NCI-H446 (cell line): Measurements from ENCODE around the gene E2F4.

Source experiments
- DNase-seq, 2 experiments: peaks; one replicate each; lab custom pipeline; 2025; lab: John Stamatoyannopoulos, UW

The E2F4 gene

DNA sequence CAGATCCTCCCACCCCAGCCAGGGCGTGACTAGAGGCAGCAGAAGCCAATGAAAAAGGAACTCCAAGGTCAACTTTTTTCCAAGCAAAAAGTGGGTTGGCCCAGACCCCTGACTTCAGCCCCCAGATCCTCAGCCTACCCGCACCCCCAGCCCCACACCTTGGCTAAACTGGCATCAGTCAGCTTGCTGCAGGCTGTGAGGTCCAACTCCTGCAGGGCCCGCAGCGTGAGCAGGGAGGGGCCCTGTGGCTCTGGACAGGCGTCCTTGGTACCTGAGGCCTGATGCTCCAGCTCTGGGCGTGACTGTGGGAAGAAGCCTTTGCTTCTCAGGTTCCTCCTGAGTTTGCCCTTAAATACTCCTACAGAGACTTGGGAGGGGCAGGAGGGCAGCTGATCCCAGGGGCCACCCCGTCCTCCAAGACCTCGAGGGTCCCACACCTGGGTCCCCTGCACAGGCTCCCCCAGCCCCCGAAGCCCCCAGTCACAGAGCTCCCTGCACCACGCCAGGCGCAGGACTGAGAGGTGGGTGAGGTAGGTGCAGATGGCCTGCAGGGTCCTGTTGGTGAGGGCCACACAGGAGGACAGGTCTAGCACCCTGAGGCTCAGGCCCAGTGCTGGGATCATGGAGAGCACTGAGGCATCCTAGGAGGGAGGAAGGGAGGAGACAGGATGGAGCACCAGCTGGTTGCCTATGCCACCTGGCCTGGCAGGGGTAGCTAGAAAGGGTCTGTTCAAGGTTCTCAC lies 16.4 kb downstream of the E2F4 start:
- no peak for DNase-seq

DNA sequence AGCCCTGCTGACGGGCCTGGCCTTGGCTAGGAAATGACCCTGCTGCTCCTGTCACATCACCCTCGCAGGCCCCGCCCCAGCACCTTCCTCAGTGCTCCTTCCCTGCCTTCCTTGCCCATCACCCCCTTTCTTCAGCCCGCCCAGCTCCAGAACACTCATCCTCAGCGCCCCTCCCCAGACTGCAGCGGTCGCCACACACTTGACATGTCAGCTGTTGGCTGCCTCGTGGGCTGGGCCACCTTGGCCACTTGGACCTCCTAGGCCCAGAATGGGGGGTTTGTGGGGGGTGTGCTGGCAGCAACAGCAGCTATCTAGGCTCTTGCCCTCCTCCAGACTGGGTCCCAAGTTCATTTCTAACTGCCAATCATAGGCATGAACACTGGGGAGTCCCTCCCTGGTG lies 17.6 kb downstream of the E2F4 start:
- no peak for DNase-seq

DNA sequence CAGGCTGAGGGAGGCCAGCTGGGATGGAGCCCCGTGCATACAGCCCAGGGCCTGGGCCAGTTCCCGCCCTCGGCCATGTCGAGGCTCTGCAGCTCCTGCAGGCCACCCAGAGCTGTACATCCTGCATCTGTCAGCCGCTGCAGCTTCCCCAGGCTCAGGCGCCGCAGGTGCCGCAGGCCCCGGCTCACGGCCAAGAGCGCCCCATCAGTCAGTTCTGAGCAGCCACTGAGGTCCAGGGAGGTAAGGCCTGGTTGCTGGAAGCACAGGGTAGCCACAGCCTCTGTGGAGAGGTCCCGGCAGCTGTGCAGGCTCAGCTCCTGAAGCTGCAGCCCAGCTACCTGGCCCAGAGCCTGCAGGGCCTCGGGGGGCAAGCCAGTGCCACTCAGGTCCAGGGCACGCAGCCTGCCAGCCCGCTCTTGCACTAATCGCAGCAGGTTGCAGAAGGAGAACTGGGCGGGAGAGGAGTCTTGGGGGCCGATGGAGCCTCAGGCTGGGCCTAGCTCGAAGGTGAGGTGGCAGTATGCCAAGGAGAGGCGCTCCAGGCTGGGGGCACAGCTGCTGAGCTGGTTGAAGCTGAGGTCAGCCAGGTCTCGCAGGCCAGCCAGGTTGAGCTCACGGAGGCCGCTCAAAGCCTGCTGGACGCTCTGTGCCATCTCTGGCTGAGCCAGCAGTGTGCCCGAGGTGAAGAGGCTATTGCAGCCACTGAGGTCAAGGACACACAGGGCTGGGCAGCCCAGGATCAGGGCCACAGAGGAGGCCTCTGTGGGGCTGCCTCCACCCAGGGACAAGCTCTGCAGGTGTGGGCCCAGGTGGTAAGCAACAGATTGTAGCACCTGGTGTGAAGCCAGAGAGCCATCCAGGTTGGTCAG lies 18.3 kb downstream of the E2F4 start:
- DNase-seq, result no peak

DNA sequence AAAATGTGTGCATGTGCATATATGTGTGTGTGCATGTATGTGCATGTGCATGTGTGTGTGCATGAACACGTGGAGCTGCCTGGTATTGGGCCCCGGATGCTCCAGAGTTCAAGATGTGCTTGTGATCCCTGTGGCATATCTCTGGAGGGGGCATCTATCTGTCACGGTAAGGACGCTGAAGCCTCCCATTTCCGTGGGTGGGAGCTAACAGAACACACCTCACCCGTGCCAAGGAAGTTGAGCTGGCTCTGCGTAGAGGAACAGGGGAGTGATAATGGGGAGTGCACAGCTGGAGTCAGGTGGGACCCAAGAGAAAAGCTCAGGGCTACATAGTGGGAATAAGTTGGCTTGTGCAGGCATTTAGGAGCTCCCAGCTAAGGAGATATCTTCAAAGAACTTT lies 19.7 kb downstream of the E2F4 start:
- no peak for DNase-seq

DNA sequence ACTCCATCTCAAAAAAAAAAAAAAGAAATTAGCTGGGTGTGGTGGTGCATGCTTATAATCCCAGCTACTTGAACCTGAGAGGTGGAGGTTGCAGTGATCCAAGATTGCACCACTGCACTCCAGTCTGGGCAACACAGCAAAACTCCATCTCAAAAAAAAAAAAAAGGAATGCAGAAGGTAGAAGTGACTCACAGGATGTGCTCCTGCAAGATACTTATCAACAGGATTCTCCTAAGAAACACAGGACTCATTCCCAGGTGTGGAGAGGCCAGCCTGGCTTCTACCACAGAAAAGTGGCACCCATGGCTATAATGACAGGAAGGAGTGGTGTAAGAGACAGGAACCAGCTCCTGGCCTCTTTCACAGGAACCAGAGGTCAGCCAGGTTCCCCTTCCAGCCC lies 20.8 kb downstream of the E2F4 start:
- DNase-seq, result no peak

DNA sequence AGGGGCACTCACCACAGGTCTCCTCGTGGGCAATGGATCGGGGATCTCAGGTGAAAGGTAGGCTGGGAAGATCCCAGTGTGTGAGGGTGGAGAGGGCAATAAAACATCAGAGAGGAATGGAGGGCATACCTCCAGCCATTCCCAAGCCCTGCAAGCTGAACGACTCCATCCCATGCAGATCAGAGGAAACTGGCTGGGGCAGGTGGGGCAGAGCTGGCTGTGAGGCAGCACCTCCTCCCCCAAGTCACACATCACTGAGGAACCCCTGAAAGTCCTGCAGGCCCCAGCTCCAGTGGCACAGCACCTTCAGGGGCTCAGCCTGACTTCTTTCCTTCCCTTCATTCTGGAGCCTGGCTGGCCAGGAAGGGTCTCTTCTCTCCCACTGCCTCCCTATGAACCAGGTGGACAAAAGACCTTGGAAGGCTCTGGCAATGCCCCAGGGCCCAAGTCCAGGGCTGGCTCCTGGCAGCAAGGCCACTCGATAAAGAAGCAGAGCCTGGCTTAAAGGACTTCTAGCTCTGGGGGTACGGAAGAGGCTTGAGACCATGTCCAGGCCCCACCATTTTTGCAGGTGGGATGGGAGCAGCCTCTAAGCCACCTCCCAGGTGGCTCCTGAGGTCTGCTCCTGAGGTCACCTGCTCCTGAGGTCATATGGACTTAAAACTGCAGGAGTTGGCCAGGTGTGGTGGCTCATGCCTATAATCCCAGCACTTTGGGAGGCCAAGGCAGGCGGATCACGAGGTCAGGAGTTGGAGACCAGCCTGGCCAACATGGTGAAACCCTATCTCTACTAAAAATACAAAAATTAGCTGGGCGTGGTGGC lies 21.5 kb downstream of the E2F4 start:
- DNase-seq, result no peak

DNA sequence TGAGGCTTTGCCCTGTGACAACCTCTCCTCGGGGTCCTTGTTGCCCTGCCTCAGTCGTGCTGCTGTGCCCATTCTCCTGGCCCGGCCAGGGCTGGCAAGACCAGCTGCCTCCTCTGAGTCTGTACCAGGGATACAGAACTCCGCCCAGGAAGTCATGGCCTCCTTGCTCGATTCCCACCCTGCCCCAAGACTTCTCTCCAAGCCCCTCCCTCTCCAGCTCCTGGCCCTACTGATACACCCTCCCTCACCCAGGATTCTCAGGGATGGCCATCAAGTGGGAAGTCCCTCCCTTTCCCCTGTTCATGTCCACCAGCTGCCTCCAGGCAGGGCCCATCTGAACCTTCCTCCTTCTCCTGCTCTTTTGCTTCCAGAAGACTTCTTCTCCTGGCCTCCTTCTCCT lies 23.8 kb downstream of the E2F4 start:
- DNase-seq, result no peak

DNA sequence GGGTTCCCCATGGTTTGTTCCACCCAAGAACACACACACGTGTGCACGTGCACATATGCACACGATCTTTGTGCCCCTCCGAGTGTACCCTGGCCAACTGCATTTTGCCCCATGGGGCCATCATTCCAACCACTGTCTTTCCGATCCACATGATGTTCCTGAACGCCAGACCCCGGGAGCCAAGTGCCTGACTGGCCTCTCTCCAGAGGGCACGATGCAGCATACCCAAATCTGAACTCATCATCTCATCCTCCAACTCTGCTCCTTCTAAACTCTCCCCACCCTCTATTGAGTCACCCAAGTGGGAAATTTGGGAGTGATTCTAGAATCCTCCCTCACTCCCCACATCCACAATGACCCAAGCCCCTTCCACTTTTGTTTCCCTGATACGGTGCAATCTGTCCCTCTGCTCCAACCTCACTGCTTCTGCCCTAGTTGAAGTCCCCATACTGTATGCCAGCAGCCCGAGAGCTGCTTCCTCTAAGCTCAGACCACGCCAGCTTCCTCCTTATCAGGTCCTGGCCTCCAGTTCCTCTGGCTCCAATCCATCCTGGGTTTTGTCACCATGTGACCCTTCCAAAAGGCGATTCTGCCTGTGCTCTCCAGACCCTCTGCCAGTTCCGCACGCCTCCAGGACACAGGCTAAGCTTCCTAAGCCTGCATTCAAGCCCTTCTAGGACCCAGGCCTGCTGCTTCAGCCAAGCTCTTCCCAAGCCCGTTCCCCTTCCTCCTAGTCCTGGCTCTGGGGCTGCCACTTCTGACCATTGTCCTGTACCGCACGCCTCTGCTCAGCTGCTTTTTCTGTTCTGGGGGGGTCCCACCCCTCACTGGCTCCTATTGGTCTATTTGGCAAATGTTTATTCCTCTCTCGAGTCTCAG lies 24.9 kb downstream of the E2F4 start:
- DNase-seq, result no peak

DNA sequence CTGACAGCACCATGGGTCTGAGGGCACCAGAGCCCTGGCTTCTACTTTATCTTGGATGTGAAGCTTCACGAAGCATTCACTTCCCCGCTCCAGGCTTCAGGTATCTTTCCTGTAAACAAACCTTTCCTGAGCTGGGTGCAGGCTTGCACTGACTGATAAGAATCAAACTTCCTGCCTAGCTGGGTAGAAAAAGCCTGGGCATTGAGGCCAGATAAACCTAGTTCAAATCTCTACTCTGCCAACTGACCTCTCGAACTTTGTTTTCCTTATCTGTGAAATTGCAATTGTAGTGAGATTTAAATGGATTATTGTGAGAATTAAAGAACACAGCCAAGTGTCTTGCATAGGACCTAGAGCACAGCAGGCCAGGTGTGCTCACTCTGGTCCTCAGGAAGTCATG lies 32.0 kb downstream of the E2F4 start:
- no peak for DNase-seq

DNA sequence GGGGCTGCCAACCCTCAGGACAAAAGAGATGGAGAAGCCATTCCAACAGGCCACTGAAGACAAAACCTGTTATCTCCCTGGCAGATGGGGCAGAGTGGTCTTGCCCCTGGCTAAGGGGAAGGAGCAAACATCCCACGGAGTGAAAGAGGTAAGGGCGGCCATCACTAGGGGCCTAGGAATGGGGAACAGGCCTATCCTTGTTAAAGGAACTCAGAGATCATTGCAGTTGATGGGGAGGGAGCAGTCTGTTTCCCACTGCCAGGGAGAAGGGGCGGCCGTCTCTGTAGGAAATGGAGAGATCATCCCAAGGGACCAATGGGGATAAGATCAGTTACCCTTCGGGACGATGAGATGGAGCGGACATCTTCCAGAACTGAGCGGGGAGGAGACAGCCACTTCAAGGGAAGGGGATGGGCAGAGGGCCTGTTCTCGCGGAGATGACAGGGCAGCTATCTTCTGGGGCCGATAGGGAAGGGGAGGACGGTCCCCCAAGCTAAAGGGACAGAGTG lies 34.4 kb downstream of the E2F4 start:
- DNase-seq, result no peak

DNA sequence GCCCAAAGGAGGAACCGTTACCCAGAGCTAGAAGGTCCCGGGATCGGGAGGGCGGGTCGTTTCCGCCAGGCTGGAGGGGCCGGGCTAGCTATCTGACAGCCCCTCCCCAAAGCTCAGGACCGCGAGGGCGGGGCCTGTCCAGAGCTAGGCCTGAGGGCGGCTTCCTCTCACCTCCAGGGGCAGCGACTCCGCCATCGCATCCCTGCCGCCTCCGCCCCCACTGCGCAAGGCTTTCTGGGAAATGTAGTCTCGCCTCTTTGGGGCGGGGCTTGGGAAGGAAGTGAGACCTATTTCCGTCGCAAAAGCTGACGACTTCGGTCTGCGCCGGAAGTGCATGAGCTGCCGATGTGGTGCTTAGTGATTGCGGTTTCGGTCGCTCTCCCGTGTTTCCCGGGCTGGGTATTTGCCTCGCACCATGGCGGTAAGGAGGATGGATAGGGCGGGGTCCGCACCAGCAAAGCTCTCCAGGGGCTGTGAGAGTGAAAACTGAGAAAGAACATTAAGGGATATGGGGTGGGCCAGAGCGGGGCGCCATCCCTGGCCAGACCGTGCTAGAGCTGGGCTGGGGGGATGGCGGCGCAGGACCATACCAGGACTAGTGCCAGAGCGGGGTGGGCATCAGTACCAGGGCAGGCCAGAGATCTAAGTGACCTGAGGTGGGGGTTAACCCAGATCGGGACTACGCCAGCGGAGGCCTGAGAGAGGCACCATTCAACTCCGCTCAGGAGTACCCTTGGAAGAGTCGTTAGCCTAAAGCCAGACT lies 35.0 kb downstream of the E2F4 start, which contains the start of gene TMEM208:
Gene TMEM208, plus strand, starts transcription at position 327 of the 763 bp plus-strand sequence. Its CDS starts 89 bp downstream, at position 416.
- peak; percentile 91 to 96 for DNase-seq

DNA sequence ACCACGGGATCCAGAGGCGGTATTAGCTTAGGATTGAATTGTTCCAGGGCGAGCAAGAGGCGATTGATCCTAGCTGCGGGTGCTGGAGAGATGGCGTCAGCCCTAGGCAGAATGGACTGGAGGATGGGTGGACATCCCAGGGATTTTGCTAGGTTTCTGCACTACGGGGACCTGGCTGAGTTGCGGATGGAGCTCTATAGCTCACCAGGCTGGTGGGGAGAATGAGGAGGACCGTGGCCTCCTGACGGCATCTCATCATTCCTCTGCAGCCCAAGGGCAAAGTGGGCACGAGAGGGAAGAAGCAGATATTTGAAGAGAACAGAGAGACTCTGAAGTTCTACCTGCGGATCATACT lies 35.6 kb downstream of the E2F4 start:
- DNase-seq, result no peak

DNA sequence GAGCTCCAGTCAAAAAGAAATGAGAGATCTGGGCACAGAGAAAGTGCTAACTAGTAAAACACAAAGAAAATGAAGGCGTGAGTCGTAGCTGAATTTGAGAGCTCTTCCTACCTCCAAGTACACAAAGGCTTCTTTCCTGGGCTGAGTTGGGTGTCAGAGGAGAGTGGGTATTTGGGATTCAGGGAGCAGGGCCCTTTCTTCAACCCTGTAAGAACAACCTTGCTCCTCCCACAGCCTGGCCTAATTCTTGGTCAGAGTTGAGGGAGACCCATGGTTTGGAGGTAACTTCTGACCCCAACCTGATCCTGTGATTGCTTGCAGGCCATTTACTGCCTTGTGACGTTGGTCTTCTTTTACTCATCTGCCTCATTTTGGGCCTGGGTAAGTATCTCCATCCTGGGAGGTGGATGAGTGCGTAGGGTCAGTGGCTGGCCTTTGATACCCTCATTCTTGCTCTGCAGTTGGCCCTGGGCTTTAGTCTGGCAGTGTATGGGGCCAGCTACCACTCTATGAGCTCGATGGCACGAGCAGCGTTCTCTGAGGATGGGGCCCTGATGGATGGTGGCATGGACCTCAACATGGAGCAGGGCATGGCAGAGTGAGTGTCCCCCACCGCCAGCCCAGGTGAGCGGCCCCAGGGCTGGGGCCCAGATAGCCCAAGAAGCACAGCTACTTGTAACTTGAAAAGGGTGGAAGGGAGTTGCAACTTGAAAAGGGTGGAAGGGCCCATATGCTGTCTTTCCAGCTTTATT lies 36.3 kb downstream of the E2F4 start:
- no peak for DNase-seq

DNA sequence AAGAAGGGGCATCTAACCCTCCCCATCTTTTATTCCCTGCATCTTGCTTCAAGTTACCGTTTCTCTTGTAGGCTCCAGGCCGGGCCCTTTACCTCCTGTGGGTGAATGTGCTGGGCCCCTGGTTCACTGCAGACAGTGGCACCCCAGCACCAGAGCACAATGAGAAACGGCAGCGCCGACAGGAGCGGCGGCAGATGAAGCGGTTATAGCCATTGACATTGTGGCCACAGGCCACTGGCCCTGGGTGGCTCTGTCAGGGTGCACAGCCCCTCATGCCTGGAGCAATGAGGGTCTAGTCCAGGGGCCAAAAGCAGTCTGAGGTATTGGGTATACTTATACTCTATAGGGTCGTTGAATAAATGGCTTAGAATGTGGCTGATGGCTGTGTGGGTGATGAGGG lies 37.0 kb downstream of the E2F4 start:
- no peak for DNase-seq

DNA sequence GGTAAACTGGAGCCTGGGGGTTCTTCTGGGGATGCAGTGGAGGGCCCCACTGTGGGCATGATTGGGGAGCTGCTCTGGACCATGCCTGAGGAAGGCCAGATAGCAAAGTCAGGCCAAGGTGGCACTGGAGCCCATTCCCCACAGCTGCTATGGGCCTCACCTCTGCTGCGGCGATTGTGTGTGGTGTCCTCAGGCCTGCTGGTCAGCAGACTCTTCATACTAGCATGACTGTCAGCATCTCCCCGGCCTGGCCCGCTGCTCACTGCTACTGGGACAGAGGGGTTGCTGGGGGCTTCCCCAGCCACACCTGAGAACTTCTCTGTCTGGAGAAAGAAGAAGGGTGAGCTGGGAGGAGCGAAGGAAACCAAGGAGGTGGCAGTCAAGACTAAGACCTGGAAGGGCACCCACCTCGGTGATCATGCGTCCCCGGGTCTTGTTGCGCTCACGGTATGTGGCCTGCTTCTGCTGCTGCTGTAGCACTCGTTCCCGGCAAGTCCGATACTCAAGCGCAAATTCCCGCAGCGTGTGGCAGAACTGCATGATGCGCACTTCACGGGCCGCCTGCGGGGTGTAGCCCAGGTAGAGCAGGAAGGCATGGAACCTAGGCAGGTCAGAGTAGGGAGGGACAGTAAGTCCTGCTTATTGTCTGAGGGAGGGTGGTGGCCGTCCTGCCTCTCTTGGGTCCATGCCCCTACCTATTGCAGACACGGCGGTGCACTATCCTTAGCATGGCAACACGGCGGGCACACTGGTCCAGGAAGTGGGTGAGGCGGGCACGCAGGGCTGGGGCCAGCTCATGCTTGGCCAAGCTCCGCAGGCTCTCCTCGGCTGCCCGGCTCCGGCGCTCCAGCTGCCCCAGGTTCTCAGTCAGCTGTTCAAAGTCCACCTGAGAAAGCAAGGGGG lies 38.2 kb downstream of the E2F4 start:
- DNase-seq, result no peak

DNA sequence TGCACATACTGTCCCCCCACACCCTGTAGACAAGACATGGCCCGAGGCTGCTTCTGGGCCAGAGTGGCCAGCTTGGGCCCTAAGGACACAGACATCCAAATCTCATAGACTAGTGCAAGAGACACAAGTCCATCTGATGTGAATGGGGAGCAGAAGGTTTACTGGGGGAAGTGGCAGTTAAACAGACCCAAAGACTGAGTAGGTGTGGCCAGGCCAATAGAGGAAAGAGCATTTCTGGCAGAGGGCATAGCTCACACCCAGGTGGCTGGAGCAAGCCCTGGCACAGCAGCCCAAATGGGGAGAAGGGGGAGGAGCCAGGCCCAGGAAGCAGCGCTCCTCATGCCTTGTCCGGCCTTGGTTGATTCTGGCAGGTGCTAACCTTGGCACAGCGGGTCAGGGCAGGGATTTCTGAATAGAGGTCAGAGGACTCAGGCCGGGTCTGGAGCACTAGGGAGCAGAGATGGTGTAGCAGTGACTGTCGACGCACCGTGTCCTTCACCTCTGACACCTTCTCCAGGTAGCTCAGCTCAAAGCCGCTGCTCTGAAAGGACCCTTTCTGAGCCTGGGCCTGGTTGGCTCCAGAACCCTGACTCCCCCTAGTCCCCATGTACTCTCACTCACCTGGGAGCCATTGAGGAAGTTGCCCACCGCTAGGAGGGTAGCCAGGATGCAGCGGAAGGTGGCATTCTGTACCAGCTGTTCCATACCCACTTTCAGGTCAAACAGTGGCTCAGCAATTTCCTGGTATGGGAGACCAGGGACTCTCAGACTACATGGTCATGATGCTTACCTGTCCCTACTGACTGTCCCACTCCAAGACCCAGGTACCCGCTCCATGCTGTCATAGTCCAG lies 39.1 kb downstream of the E2F4 start:
- no peak for DNase-seq

DNA sequence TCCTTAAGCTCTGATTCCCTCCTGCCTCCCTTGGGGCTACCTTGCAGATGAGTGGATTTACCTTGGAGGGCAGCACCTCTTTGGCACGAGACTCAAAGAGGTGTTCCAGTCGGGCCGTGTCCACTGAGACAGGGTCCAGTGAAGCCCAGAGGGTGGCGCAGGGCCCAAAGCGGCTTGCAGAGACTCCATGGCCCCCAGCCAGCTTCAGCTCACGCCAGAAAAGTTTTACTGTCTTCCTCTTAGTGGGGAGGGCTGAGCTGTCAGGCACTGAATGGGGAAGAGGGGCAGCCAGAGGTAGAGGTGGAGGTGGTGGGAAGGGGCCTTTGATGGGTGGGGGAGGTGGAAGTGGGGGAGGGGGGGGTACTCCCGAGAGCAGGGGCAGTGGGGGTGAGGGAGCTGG lies 41.6 kb downstream of the E2F4 start:
- DNase-seq, result no peak

DNA sequence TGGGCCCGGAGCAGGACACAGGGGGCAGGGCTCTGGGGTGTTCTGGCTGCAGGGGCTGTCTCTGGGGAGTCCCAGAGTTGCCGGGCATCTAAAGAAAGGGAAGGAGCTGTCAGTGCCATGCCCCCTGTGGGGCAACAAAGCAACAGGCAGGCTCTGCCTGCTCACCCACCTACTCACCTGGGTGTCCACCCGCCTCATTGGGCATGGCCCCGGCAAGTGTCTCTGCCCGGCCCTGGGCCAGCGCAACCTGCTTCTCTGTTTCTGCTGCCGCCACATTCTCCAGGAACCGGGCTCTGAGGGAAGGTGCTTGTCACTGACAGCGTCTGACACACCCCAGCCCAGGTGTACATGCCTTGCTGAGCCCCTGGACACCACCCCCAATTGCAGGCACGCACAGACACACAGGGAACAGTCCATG lies 42.2 kb downstream of the E2F4 start:
- DNase-seq, result no peak
